IMR-90 (cell line): ENCODE data around the gene PRR19. TPM values are rescaled to one million over a fixed set of nuclear protein-coding genes. Genes with fewer than 3 reads are reported as not detected.

Experiments used
- ATAC-seq: fragments of 200-7000 bp; cut with Tn5 transposase; 2 replicates; pipeline ENCODE4 v1.9.1; 2020; ENCODE audit warnings: low read depth, mild to moderate bottlenecking, moderate library complexity
- BruUV-seq: library from RNA; stranded (reverse); fragments of 400-500 nt; replicated peaks from 2 replicates; lab custom pipeline; 2021; lab: Mats Ljungman, UMichigan
- CTCF ChIA-PET: fragments of 300-600 bp; formaldehyde crosslinking; extraction: SDS; loops from one replicate; lab custom pipeline; 2021; ENCODE audit warnings: antibody characterized with exemption; lab: Yijun Ruan, JAX
- POLR2A ChIA-PET: fragments of 300-600 bp; sonication (Branson Sonifier 250); formaldehyde crosslinking; loops from one replicate; lab custom pipeline; 2022; ENCODE audit warnings: antibody characterized with exemption; ENCODE audit not compliant: unreplicated experiment; lab: Charles Lee
- DNase-seq: peaks from one replicate; pipeline ENCODE4 v3.0.0; 2013
- H2AFZ ChIP-seq: replicated peaks from 2 replicates; pipeline ENCODE3; 2013; ENCODE audit warnings: low read length, mild to moderate bottlenecking; ENCODE audit not compliant: poor library complexity
- H2AK5ac ChIP-seq: 2 replicates; pipeline ENCODE4 v1.6.1; 2013; ENCODE audit warnings: low read depth, low read length, inconsistent platforms
- H2AK9ac ChIP-seq: replicated peaks from 2 replicates; pipeline ENCODE3; 2013; ENCODE audit warnings: mild to moderate bottlenecking, low read depth, low read length, moderate library complexity; ENCODE audit not compliant: poor library complexity
- H2BK120ac ChIP-seq: 2 replicates; pipeline ENCODE4 v1.6.1; 2013; ENCODE audit warnings: low read depth, low read length, inconsistent platforms
- H2BK15ac ChIP-seq: 3 replicates; pipeline ENCODE4 v1.6.1; 2013; ENCODE audit warnings: low read depth, low read length, inconsistent platforms
- H2BK20ac ChIP-seq: 2 replicates; pipeline ENCODE4 v1.6.1; 2013; ENCODE audit warnings: low read depth, mild to moderate bottlenecking, inconsistent platforms, low read length, moderate library complexity
- H2BK5ac ChIP-seq: 2 replicates; pipeline ENCODE4 v1.6.1; 2013; ENCODE audit warnings: mild to moderate bottlenecking, low read depth, low read length, inconsistent platforms; ENCODE audit not compliant: poor library complexity, severe bottlenecking
- H3K14ac ChIP-seq: replicated peaks from 2 replicates; pipeline ENCODE4 v1.6.1; 2013; ENCODE audit warnings: low read depth, low read length, inconsistent platforms
- H3K18ac ChIP-seq: 2 replicates; pipeline ENCODE4 v1.6.1; 2013; ENCODE audit warnings: low read depth, low read length, control low read depth
- H3K23ac ChIP-seq: 2 replicates; pipeline ENCODE4 v1.6.1; 2013; ENCODE audit warnings: low read depth, low read length, inconsistent platforms
- H3K27ac ChIP-seq: 2 replicates; pipeline ENCODE4 v1.5.1; 2013; ENCODE audit warnings: mild to moderate bottlenecking, control low read depth, low read length; ENCODE audit not compliant: insufficient read depth
- H3K27me3 ChIP-seq: 2 replicates; pipeline ENCODE4 v1.6.1; 2013; ENCODE audit warnings: low read length; ENCODE audit not compliant: control insufficient read depth, insufficient read depth
- H3K36me3 ChIP-seq: 2 replicates; pipeline ENCODE4 v1.6.1; 2013; ENCODE audit warnings: low read length, mixed read lengths; ENCODE audit not compliant: control insufficient read depth, insufficient read depth
- H3K4ac ChIP-seq: 2 replicates; pipeline ENCODE4 v1.6.1; 2013; ENCODE audit warnings: low read depth, low read length, inconsistent platforms
- H3K4me1 ChIP-seq: 2 replicates; pipeline ENCODE4 v1.6.1; 2013; ENCODE audit warnings: low read length, mixed read lengths; ENCODE audit not compliant: control insufficient read depth, insufficient read depth
- H3K4me2 ChIP-seq: 2 replicates; pipeline ENCODE4 v1.6.1; 2013; ENCODE audit warnings: low read depth, mild to moderate bottlenecking, control low read depth, low read length, moderate library complexity
- H3K4me3 ChIP-seq: 2 replicates; pipeline ENCODE4 v1.5.1; 2013; ENCODE audit warnings: low read depth, mild to moderate bottlenecking, control low read depth, low read length, moderate library complexity; ENCODE audit not compliant: insufficient read depth
- H3K56ac ChIP-seq: 2 replicates; pipeline ENCODE4 v1.6.1; 2013; ENCODE audit warnings: low read length, inconsistent platforms; ENCODE audit not compliant: insufficient read depth; ENCODE audit errors: extremely low read depth
- H3K79me1 ChIP-seq, 2 experiments: 2 replicates each; pipeline ENCODE4 v1.6.1; 2013; ENCODE audit warnings: low read length in 2 of 2, inconsistent platforms in 1 of 2, low read depth in 1 of 2
- H3K9ac ChIP-seq: 2 replicates; pipeline ENCODE4 v1.6.1; 2013; ENCODE audit warnings: low read depth, low read length, control low read depth
- H3K9me1 ChIP-seq: 2 replicates; pipeline ENCODE4 v1.6.1; 2013; ENCODE audit warnings: low read length, inconsistent platforms; ENCODE audit not compliant: insufficient read depth
- H3K9me3 ChIP-seq: 2 replicates; pipeline ENCODE4 v1.6.1; 2013; ENCODE audit warnings: low read length; ENCODE audit not compliant: control insufficient read depth, insufficient read depth
- H4K20me1 ChIP-seq: 2 replicates; pipeline ENCODE4 v1.6.1; 2013; ENCODE audit warnings: low read length, inconsistent platforms; ENCODE audit not compliant: insufficient read depth
- H4K5ac ChIP-seq: 2 replicates; pipeline ENCODE4 v1.6.1; 2013; ENCODE audit warnings: mild to moderate bottlenecking, low read depth, low read length, control low read depth
- H4K8ac ChIP-seq, 2 experiments: 2 replicates each; pipeline ENCODE4 v1.6.1; 2013; ENCODE audit warnings: low read depth in 2 of 2, low read length in 2 of 2, control low read depth in 1 of 2, inconsistent platforms in 1 of 2
- H4K91ac ChIP-seq: 2 replicates; pipeline ENCODE4 v1.6.1; 2013; ENCODE audit warnings: low read depth, low read length, inconsistent platforms; ENCODE audit not compliant: insufficient read depth
- BHLHE40 ChIP-seq: fragments of 150-350 bp; IDR thresholded peaks from 2 replicates; pipeline ENCODE4 v1.6.1; 2016; ENCODE audit warnings: mild to moderate bottlenecking, low read depth, low read length
- CEBPB ChIP-seq: IDR thresholded peaks from 2 replicates; pipeline ENCODE4 v1.6.1; 2012; ENCODE audit warnings: low read depth, low read length, improper control_type of control experiment
- CHD1 ChIP-seq: IDR thresholded peaks from 2 replicates; pipeline ENCODE4 v1.6.1; 2012; ENCODE audit warnings: low read depth, low read length, improper control_type of control experiment
- MAFK ChIP-seq: IDR thresholded peaks from 2 replicates; pipeline ENCODE4 v1.6.1; 2012; ENCODE audit warnings: low read depth, low read length, improper control_type of control experiment
- MAZ ChIP-seq: IDR thresholded peaks from 2 replicates; pipeline ENCODE4 v1.6.1; 2012; ENCODE audit warnings: low read depth, mild to moderate bottlenecking, low read length, improper control_type of control experiment, moderate library complexity, borderline replicate concordance
- MXI1 ChIP-seq: IDR thresholded peaks from 2 replicates; pipeline ENCODE4 v1.6.1; 2012; ENCODE audit warnings: low read depth, mild to moderate bottlenecking, low read length, moderate library complexity, borderline replicate concordance
- NFE2L2 ChIP-seq: fragments of 150-350 bp; IDR thresholded peaks from 2 replicates; pipeline ENCODE4 v1.6.1; 2016; ENCODE audit warnings: low read depth, mild to moderate bottlenecking, low read length
- RCOR1 ChIP-seq: IDR thresholded peaks from 2 replicates; pipeline ENCODE4 v1.6.1; 2012; ENCODE audit warnings: mild to moderate bottlenecking, low read length, improper control_type of control experiment; ENCODE audit not compliant: insufficient replicate concordance
- RFX5 ChIP-seq: IDR thresholded peaks from 2 replicates; pipeline ENCODE4 v1.8.0; 2012; ENCODE audit warnings: low read depth, mild to moderate bottlenecking, low read length, moderate library complexity
- SMC3 ChIP-seq: fragments of 150-350 bp; IDR thresholded peaks from 2 replicates; pipeline ENCODE4 v1.6.1; 2016; ENCODE audit warnings: low read depth, mild to moderate bottlenecking, antibody characterized with exemption, low read length, moderate library complexity
- WGBS, 2 experiments: methylation state at CpG; one replicate each; pipeline versions ENCODE4 v1.1.5 to v1.1.7; 2013; ENCODE audit warnings: missing lambda C conversion rate in 2 of 2; ENCODE audit not compliant: insufficient read length in 1 of 2; ENCODE audit errors: extremely low coverage in 2 of 2; 5-methylcytosine and 5-hydroxymethylcytosine counted together
- dilution Hi-C: fragments of 300-500 bp; cut with HindIII; formaldehyde crosslinking; loops from one replicate; pipeline ENCODE4 v1.14.3; 2018; ENCODE audit warnings: low sequenced_read_pairs; ENCODE audit not compliant: unreplicated experiment
- in situ Hi-C: fragments of 300-500 bp; cut with MboI; formaldehyde crosslinking; loops from 3 replicates; pipeline ENCODE4 v1.14.3; 2019; ENCODE audit warnings: low sequenced_read_pairs, inconsistent platforms, mixed read lengths
- intact Hi-C: fragments of 100-400 bp; cut with micrococcal nuclease; formaldehyde crosslinking; loops from 2 replicates; pipeline ENCODE4 v1.10.0; 2022
- polyA plus RNA-seq, 3 experiments: library from polyadenylated mRNA; depleted of rRNA; stranded (reverse); fragments of >200 nt; gene quantifications; 2 replicates each; pipeline ENCODE4 v1.2.3, GENCODE V29; 2012; ENCODE audit warnings: low replicate concordance in 1 of 3
- total RNA-seq: library from RNA; depleted of rRNA; stranded (reverse); fragments of >200 nt; gene quantifications from 2 replicates; pipeline ENCODE4 v1.2.3, GENCODE V29; 2012
- TF ChIP-seq, protein P1 (sequence below): fragments of 150-350 bp; IDR thresholded peaks from 2 replicates; pipeline ENCODE4 v1.6.1; 2017; ENCODE audit warnings: mild to moderate bottlenecking, antibody characterized with exemption, low read length, low read depth
- TF ChIP-seq, protein P2 (sequence below): conservative IDR thresholded peaks from 2 replicates; pipeline ENCODE4 v1.5.1; 2012; ENCODE audit warnings: mild to moderate bottlenecking, low read depth, low read length, improper control_type of control experiment

The PRR19 gene
- total and polyA plus RNA-seq, 2 of the 4 experiments (the other 2 are of a cell fraction), result 0.36 to 1.6 TPM

- no peak overlapping the region for H2BK15ac ChIP-seq
- ATAC-seq (no peak), DNase-seq (no peak)
- intact Hi-C loops (no loop called here), dilution Hi-C loops (no loop called here), in situ Hi-C loops (loop anchor here (10.0 kb wide), 1 partner anchor 193 kb away; the partner anchor contains the start of gene POU2F2)
- no TSS peak for BruUV-seq
- H3K4me2 ChIP-seq, result no peak overlapping the region
- H2AK5ac ChIP-seq, result no peak overlapping the region
- H3K36me3 ChIP-seq, result no peaks in the 10 kb centered on the region
- H3K23ac ChIP-seq, result no peak overlapping the region
- CTCF ChIA-PET, result no interaction called here
- H3K79me1 ChIP-seq, result peaks cover 16 to 56% of the 10 kb centered on the region in 2 experiments
- H3K4me3 ChIP-seq, result no peak overlapping the region
- no peak overlapping the region for H3K56ac ChIP-seq
- H3K9me3 ChIP-seq, result no peaks in the 10 kb centered on the region
- H2AFZ ChIP-seq, result no peak overlapping the region
- H3K9me1 ChIP-seq, result peaks cover 2% of the 10 kb centered on the region; the same call in 1 of the 2 replicates
- H3K4me1 ChIP-seq, result peaks cover 4% of the 10 kb centered on the region
- no peak overlapping the region for H3K4ac ChIP-seq
- H2AK9ac ChIP-seq, result no peak overlapping the region
- TF ChIP-seq, protein P1, sequence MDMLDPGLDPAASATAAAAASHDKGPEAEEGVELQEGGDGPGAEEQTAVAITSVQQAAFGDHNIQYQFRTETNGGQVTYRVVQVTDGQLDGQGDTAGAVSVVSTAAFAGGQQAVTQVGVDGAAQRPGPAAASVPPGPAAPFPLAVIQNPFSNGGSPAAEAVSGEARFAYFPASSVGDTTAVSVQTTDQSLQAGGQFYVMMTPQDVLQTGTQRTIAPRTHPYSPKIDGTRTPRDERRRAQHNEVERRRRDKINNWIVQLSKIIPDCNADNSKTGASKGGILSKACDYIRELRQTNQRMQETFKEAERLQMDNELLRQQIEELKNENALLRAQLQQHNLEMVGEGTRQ, result no peak
- TF ChIP-seq SMC3 (no peak), RFX5 (no peak), CHD1 (no peak), MXI1 (no peak), NFE2L2 (no peak), MAZ (no peak), BHLHE40 (no peak), CEBPB (no peak), MAFK (no peak), RCOR1 (no peak)
- TF ChIP-seq, protein P2, sequence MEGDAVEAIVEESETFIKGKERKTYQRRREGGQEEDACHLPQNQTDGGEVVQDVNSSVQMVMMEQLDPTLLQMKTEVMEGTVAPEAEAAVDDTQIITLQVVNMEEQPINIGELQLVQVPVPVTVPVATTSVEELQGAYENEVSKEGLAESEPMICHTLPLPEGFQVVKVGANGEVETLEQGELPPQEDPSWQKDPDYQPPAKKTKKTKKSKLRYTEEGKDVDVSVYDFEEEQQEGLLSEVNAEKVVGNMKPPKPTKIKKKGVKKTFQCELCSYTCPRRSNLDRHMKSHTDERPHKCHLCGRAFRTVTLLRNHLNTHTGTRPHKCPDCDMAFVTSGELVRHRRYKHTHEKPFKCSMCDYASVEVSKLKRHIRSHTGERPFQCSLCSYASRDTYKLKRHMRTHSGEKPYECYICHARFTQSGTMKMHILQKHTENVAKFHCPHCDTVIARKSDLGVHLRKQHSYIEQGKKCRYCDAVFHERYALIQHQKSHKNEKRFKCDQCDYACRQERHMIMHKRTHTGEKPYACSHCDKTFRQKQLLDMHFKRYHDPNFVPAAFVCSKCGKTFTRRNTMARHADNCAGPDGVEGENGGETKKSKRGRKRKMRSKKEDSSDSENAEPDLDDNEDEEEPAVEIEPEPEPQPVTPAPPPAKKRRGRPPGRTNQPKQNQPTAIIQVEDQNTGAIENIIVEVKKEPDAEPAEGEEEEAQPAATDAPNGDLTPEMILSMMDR, result no peak
- H2BK20ac ChIP-seq, result no peak overlapping the region
- no peak overlapping the region for H2BK120ac ChIP-seq
- H3K9ac ChIP-seq, result no peak overlapping the region
- peaks cover 18% of the 10 kb centered on the region; the same call in 1 of the 2 replicates for H4K20me1 ChIP-seq
- no peak overlapping the region for H4K8ac ChIP-seq
- no peak overlapping the region for H3K27ac ChIP-seq
- no peak overlapping the region for H3K18ac ChIP-seq
- no peak overlapping the region for H3K14ac ChIP-seq
- H4K5ac ChIP-seq, result no peak overlapping the region
- no CpG with 5 or more reads among the region's 5 CpGs for WGBS, 2 experiments
- POLR2A ChIA-PET, result no interaction called here
- H2BK5ac ChIP-seq, result no peak overlapping the region
- H4K91ac ChIP-seq, result no peak overlapping the region
- H3K27me3 ChIP-seq, result peaks cover 19% of the 10 kb centered on the region
Measured at GRCh38 chr19:42327381-42327780, 25.4 kb downstream of the PRR19 start.
